ENCODE measurements around the gene MTERF2.
"Not testable (repeated sequence)": the region's sequence is repeated elsewhere in the genome, so short reads cannot be mapped to it uniquely, and the experiment has no call there.

Gene MTERF2

DNA sequence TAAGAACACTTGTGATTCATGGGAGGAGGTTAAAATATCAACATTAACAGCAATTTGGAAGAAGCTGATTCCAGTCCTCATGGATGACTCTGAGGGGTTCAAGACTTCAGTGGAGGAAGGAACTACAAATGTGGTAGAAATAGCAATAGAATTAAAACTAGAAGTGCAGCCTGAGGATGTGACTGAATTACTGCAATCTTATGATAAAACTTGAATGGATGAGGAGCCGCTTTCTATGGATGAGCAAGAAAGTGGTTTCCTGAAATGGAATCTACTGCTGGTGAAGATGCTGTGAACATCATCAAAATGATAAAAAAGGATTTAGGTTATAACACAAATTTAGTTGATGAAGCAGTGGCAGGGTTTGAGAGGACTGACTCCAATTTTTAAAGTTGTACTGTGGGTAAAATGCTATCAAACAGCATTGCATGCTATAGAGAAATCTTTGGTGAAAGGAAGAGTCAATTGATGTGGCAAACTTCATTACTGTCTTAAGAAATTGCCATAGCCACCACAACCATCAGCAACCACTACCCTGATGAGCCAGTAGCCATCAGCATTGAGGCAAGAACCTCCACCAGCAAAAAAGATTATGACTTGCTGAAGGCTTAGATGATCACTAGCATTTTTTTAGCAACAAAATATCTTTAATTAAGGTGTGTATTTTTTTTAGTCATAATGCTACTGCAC, 25.9 kb upstream of the MTERF2 start:
- Histone ChIP-seq H3K27ac (ENCODE audit: low read depth, low read length) (no peak overlapping the region), H3K9me2 (replicated peaks; ENCODE audit: control insufficient read depth, low read length) (no peaks in the 10 kb centered on the region), H3K4me1 (ENCODE audit: control insufficient read depth, low read length) (no peaks in the 10 kb centered on the region), H3K9me3 (ENCODE audit: control insufficient read depth, insufficient read depth, low read length) (no peaks in the 10 kb centered on the region), H3K79me2 (ENCODE audit: control insufficient read depth, low read length) (no peaks in the 10 kb centered on the region), H3K27me3 (ENCODE audit: control insufficient read depth, low read length) (peaks cover 3% of the 10 kb centered on the region; the same call in 1 of the 2 replicates), H3K36me3 (ENCODE audit: control insufficient read depth, low read length) (no peaks in the 10 kb centered on the region), H4K20me1 (ENCODE audit: control insufficient read depth, insufficient read depth, low read depth, low read length) (no peaks in the 10 kb centered on the region), H3K4me3 (ENCODE audit: low read length) (no peak overlapping the region), H3F3A (ENCODE audit: control insufficient read depth, insufficient read depth) (no peaks in the 10 kb centered on the region), H3K4me2 (ENCODE audit: low read length) (no peak overlapping the region)
- TF ChIP-seq EZH2phosphoT487 (IDR thresholded peaks at IDR 0.05; ENCODE audit: borderline replicate concordance, low read length) = no peak
- TF ChIP-seq, protein P1, sequence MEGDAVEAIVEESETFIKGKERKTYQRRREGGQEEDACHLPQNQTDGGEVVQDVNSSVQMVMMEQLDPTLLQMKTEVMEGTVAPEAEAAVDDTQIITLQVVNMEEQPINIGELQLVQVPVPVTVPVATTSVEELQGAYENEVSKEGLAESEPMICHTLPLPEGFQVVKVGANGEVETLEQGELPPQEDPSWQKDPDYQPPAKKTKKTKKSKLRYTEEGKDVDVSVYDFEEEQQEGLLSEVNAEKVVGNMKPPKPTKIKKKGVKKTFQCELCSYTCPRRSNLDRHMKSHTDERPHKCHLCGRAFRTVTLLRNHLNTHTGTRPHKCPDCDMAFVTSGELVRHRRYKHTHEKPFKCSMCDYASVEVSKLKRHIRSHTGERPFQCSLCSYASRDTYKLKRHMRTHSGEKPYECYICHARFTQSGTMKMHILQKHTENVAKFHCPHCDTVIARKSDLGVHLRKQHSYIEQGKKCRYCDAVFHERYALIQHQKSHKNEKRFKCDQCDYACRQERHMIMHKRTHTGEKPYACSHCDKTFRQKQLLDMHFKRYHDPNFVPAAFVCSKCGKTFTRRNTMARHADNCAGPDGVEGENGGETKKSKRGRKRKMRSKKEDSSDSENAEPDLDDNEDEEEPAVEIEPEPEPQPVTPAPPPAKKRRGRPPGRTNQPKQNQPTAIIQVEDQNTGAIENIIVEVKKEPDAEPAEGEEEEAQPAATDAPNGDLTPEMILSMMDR (IDR thresholded peaks at IDR 0.05; ENCODE audit: low read depth, low read length, poor library complexity, severe bottlenecking) = no peak

DNA sequence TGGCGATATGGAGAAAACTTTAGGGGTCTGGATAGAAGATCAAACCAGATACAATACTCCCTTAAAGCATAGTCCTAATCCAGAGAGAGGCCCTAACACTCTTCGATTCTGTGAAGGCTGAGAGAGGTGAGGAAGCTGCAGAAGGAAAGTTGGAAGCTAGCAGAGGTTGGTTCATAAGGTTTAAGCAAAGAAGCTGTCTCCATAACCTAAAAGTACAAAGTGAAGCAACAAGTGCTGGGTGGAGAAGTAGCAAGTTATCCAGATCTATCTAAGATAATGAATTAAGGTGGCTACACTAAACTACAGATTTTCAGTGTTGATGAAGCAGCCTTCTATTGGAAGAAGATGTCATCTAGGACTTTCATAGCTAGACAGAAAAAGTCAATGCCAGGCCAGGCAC, 24.6 kb upstream of the MTERF2 start:
- no peaks in the 10 kb centered on the region for H3K36me3 ChIP-seq (ENCODE audit: control insufficient read depth, low read length)
- H3K4me3 ChIP-seq (ENCODE audit: low read length) = no peak overlapping the region
- H3K79me2 ChIP-seq (ENCODE audit: control insufficient read depth, low read length) = no peaks in the 10 kb centered on the region
- H3K9me3 ChIP-seq (ENCODE audit: control insufficient read depth, insufficient read depth, low read length) = no peaks in the 10 kb centered on the region
- no peaks in the 10 kb centered on the region for H3K9me2 ChIP-seq (replicated peaks; ENCODE audit: control insufficient read depth, low read length)
- H3K4me2 ChIP-seq (ENCODE audit: low read length) = no peak overlapping the region
- no peaks in the 10 kb centered on the region for H3F3A ChIP-seq (ENCODE audit: control insufficient read depth, insufficient read depth)
- H3K27ac ChIP-seq (ENCODE audit: low read depth, low read length) = no peak overlapping the region
- H3K4me1 ChIP-seq (ENCODE audit: control insufficient read depth, low read length) = no peaks in the 10 kb centered on the region
- no peak for TF ChIP-seq EZH2phosphoT487 (IDR thresholded peaks at IDR 0.05; ENCODE audit: borderline replicate concordance, low read length)
- TF ChIP-seq, protein P1 (IDR thresholded peaks at IDR 0.05; ENCODE audit: low read depth, low read length, poor library complexity, severe bottlenecking) = no peak
- no peaks in the 10 kb centered on the region for H4K20me1 ChIP-seq (ENCODE audit: control insufficient read depth, insufficient read depth, low read depth, low read length)
- H3K27me3 ChIP-seq (ENCODE audit: control insufficient read depth, low read length) = peaks cover 3% of the 10 kb centered on the region; the same call in 1 of the 2 replicates

DNA sequence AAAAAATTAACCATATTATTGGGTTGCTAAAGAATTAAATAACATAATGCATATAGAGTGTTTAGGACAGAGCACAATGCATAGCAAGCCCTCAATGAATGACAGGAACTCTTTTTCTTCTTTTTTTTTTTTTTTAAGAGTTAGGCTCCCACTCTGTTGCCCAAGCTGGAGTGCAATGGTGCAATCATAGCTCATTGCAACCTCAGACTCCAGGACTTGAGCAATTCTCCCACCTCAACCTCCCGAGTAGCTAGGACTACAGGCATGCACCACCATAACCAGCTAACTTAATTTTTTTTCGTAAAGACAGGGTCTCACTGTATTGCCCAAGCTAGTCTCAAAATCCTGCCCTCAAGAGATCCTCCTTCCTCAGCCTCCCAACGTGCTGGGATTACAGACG, 20.5 kb upstream of the MTERF2 start:
- Histone ChIP-seq H3K27ac (ENCODE audit: low read depth, low read length) (no peak overlapping the region), H3K79me2 (ENCODE audit: control insufficient read depth, low read length) (no peaks in the 10 kb centered on the region), H3K9me2 (replicated peaks; ENCODE audit: control insufficient read depth, low read length) (no peaks in the 10 kb centered on the region), H3K4me1 (ENCODE audit: control insufficient read depth, low read length) (no peaks in the 10 kb centered on the region), H3F3A (ENCODE audit: control insufficient read depth, insufficient read depth) (no peaks in the 10 kb centered on the region), H3K4me2 (ENCODE audit: low read length) (no peak overlapping the region), H3K9me3 (ENCODE audit: control insufficient read depth, insufficient read depth, low read length) (no peaks in the 10 kb centered on the region), H4K20me1 (ENCODE audit: control insufficient read depth, insufficient read depth, low read depth, low read length) (no peaks in the 10 kb centered on the region), H3K27me3 (ENCODE audit: control insufficient read depth, low read length) (no peaks in the 10 kb centered on the region; the same call in 1 of the 2 replicates), H3K36me3 (ENCODE audit: control insufficient read depth, low read length) (no peaks in the 10 kb centered on the region), H3K4me3 (ENCODE audit: low read length) (no peak overlapping the region)
- TF ChIP-seq, protein P1 (IDR thresholded peaks at IDR 0.05; ENCODE audit: low read depth, low read length, poor library complexity, severe bottlenecking) = no peak
- TF ChIP-seq EZH2phosphoT487 (IDR thresholded peaks at IDR 0.05; ENCODE audit: borderline replicate concordance, low read length) = no peak

GRCh38 chr12:107002665-107003064, 15.7 kb upstream of the MTERF2 start:
- H3K27me3 ChIP-seq (ENCODE audit: control insufficient read depth, low read length); H3K36me3 ChIP-seq (ENCODE audit: control insufficient read depth, low read length); H3K4me2 ChIP-seq (ENCODE audit: low read length); H3K4me3 ChIP-seq (ENCODE audit: low read length); H3K79me2 ChIP-seq (ENCODE audit: control insufficient read depth, low read length); H3K9me2 ChIP-seq (replicated peaks; ENCODE audit: control insufficient read depth, low read length); H3F3A ChIP-seq (ENCODE audit: control insufficient read depth, insufficient read depth); H3K4me1 ChIP-seq (ENCODE audit: control insufficient read depth, low read length); H3K9me3 ChIP-seq (ENCODE audit: control insufficient read depth, insufficient read depth, low read length); H4K20me1 ChIP-seq (ENCODE audit: control insufficient read depth, insufficient read depth, low read depth, low read length); H3K27ac ChIP-seq (ENCODE audit: low read depth, low read length): not testable (repeated sequence)

Data from DOHH2 (cell line).